ENCODE data around the gene ALDH1B1.
"Not testable (repeated sequence)": the region's sequence is repeated elsewhere in the genome, so short reads cannot be mapped to it uniquely, and the experiment has no call there.

The ALDH1B1 gene

DNA sequence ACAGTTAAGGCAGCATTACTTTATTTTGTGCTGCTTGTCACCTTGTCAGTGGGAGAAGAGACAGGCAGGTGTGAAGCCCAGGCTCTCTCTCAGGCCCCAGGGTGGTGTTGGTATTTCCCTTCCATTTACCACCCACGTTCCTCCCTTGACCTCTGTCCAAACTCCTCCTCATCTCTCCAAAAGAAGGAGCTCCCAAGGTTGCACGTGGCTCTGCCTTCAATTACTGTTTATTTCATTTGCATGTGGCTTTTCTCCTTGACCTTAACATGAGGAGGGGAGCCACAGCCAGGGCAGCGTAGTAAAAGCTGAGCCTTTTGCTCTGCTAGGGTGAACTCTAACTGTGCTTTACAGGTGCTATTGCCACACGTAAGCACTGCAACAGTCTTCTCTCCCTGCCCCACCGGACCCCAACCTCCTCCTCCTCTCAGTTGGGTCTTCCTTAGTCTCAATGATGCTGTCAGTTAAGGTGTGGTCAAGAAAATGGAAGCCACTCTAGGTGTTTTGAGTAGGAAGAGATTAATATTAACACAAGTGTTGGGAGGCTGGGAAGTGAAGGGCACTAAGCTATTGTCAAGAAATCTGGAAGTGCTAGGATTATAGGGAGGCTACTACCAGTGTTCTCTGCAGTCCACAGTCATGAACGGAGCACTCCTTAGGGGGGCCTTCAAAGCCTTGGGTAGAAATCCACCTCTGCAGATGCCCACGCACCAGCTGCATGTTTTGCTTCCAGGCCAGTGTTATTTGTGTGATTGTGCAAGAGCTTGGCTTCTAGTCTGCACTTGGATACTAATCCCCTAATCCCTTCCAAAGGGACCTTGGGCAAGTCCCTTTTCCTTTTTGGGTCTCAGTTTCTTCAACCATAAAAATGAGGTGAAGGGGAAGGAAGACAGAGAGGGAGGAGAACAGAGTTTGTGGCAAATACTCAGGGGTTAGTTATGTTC, 3.9 kb upstream of the ALDH1B1 start:
- DNase-seq = no peak

DNA sequence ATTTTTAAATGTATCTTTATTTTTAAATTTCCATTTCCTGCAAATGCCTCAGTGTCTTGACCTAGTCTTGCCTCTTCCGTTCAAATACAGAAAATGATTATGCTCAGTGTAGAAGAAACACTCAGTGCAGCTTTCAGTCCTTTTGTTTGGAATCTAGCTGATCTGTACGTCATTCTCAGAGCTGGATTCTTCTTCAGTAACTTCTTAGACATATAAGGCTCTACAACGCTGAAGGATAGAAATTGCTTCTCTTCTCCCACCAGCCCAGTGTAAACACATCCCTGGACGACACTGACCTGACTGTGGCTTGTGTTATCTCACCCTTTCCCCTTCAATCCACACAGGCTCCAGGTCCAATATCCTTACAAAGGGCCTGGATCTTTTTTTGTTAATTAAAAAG, 3.2 kb upstream of the ALDH1B1 start:
- DNase-seq = no peak

DNA sequence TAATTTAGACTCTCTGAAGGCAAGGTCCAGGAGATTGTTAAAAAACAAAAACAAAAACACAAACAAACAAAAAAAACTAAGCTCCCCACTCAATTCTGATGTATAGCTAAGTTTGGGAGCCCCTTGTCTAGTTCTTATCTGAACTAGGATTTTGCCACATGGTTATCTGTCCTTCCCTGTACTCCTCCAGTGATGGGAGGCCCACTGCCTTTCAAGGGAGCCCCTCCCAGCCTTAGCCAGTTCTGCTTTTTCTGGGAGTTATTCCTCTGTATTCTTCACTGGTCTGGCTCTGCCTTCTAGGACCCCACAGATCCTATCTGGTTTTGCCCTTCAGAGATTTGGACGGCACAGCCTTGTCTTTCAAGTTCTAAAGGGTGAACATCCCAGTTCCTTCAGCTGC, 2.1 kb upstream of the ALDH1B1 start:
- no peak for DNase-seq

DNA sequence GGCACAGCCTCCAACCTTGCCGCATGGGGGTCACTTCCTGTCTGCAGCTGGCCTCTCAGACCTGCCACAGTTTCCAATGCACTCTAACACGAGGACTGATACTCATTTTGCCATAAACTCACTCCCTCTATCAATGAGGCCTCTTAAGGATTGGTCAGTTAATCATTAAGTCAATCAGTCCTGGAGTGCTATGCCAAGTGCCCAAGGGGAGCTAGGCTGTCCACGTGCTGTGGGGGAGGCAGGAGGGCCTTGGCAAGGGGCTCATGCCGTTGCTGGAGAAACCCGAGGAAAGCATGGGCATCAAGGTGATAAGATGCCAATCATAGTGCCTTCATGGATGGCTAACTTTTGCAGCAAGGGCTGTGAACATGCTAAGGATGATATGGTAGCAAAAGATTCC, 1.7 kb upstream of the ALDH1B1 start:
- DNase-seq = no peak

DNA sequence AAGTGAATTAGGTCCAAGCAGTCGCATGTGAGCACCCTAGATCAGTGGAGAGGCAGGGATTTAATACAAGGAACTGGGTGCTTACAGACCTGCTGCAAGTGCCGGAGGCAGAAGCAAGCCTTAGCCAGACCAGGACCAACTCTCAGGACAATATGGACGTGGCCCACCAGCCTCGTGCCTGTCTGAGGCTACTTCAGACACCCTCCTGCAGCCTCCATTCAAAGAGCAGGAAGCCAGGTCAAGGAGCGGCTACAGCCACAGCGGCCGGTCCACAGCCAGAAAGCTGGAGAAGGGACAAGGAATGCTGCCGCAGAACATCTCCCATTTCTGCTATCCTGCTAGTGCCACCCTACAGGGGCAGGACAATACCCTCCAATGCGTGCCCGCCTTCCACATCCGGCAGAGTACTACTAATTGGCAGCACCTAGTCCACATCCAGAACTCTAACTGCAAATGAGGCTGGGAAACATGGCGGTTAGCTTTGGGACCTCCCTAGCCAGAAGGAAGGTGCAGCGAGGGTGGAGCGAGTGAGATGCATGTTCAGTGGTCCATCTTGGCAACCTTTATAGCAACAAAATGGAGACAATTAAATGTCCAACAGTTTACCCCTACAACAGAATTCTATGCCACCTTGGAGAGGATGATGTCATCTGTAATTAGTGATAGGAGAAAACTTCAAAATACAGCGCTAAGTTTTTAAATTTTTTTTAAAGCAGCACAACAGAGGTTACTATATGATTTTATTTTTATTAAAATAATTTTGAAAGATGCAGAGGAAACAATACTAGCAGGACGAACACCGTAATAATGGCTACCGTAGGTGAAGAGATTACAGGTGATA, 1.0 kb upstream of the ALDH1B1 start:
- DNase-seq = no peak

DNA sequence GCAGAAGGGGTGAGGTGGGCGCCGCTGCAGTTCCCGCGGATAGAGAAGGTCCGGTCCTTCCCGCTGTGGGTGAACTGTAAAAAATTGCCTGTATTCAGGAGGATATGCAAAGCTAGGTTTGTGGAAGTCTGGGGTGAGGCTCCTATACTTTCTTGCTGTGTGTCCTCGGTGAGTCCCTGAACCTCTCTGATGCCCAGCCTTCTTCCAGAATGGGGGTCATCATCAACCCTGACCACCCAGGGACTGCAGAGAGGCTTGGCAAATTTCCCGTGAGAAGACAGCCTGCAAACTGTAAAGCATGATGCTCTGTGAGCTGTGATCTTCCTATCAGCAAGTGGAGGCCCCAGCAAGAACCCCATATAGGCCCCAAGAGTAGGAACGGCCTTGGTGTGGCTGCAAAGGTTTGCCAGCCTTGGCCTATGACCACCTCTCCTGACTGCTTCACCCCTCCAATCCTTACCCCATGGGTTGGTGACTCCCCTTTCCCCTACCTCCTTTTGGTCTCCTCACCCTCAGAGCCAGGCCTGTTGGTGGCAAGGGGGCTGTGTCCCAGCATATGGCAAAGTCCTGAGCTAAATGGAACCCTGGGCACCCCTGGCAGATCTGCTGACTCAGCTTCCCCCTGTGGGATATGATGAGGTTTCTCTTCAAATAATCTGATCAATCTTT, 760 bp downstream of the ALDH1B1 start:
- DNase-seq = no peak

DNA sequence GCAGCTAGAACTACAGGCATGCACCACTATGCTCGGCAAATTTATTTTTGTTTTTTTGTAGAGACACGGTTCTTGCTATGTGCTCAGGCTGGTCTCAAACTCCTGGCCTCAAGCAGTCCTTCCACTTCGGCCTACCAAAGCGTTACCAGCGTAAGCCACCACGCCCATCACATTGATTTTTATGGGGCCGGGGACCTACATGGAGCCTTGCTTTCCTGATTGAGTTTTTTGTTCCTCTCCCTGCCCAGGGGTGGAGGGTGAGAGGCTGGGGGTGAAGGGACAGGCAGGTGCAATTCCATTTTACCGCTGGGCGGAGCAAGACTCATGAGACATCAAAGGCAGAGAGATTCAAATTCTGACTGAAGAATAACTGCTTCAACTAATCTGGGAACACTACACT, 1.9 kb downstream of the ALDH1B1 start:
- no peak for DNase-seq

DNA sequence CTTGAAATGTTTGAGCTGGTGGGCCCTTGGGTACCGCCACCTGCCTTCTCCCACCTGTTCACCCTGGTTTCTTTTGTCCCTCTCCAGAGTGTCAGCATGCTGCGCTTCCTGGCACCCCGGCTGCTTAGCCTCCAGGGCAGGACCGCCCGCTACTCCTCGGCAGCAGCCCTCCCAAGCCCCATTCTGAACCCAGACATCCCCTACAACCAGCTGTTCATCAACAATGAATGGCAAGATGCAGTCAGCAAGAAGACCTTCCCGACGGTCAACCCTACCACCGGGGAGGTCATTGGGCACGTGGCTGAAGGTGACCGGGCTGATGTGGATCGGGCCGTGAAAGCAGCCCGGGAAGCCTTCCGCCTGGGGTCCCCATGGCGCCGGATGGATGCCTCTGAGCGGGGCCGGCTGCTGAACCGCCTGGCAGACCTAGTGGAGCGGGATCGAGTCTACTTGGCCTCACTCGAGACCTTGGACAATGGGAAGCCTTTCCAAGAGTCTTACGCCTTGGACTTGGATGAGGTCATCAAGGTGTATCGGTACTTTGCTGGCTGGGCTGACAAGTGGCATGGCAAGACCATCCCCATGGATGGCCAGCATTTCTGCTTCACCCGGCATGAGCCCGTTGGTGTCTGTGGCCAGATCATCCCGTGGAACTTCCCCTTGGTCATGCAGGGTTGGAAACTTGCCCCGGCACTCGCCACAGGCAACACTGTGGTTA, 3.3 kb downstream of the ALDH1B1 start:
- no peak for DNase-seq

DNA sequence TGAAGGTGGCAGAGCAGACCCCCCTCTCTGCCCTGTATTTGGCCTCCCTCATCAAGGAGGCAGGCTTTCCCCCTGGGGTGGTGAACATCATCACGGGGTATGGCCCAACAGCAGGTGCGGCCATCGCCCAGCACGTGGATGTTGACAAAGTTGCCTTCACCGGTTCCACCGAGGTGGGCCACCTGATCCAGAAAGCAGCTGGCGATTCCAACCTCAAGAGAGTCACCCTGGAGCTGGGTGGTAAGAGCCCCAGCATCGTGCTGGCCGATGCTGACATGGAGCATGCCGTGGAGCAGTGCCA, 3.8 kb downstream of the ALDH1B1 start:
- no peak for DNase-seq

DNA sequence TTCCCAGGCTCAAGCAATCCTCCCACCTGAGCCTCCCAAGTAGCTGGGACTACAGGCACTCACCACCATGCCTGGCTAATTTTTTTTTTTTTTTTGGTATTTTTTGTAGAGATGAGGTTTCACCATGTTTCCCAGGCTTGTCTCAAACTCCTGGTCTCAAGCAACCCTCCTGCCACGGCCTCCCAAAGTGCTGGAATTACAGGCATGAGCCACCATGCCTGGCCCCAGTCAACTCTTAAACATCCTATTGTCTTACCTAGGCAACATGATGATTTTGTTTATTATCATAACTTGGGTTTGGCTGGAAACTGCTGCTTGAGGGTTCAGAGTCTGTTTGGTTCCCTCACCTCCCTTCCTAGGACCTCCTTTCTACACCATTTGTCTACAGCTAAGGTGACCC, 6.7 kb downstream of the ALDH1B1 start:
- not testable (repeated sequence) for DNase-seq

DNA sequence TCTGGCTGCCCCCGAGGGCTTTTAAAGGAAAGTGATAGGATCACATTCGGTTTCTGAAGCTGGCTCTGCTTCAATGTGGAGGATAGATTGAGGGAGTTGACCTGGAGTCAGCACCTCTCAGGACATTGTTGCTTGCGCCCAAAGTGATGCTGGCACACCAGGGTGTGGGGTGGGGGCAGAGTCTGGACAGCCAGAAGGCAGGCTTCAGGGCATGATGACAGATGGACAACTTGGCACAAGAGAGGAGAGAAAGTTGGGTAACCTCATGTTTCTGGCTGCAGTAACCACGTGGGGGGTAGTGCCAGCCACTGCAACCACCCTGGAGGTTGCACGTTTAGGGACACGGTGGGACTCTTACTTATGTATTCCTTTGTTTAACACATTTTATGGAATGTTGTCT, 9.5 kb downstream of the ALDH1B1 start:
- DNase-seq = no peak

DNA sequence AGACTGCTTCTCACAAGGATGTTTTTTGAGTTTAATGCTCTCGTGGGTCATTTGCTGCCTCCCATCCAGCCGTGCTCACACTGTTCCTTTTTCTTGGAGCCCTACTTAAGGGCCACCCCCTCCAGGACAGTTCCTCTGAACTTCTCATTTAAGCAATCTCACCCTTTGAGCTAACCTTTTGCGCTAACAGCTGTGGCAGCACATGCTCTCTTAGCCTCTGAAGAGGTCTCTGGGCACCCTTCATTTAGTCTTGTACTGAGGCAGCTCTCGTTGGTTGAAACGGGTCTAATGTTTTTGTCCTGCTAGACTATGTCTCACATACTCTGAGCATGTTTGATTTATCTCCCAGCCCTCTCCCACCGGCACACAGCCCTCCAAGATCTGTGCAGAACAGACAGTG, 11.8 kb downstream of the ALDH1B1 start:
- no peak for DNase-seq

DNA sequence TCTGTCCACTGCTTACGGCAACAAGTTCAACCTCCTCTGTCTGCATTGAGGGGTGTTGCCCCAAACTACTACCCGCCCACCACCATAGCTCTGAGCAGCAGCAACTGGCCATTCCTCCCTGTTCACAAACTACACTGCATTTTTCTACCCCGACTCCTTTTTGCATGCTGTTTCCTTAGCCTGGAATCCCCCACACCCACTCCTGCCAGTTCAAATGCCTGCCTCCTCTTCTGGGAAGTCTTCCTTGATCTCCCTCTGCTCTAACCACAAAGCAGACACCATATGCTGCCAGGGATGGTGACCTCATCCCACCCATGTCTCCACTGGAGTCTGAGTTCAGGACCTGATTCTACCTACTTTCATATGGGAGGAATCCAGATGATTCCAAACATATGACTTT, 13.3 kb downstream of the ALDH1B1 start:
- no peak for DNase-seq

DNA sequence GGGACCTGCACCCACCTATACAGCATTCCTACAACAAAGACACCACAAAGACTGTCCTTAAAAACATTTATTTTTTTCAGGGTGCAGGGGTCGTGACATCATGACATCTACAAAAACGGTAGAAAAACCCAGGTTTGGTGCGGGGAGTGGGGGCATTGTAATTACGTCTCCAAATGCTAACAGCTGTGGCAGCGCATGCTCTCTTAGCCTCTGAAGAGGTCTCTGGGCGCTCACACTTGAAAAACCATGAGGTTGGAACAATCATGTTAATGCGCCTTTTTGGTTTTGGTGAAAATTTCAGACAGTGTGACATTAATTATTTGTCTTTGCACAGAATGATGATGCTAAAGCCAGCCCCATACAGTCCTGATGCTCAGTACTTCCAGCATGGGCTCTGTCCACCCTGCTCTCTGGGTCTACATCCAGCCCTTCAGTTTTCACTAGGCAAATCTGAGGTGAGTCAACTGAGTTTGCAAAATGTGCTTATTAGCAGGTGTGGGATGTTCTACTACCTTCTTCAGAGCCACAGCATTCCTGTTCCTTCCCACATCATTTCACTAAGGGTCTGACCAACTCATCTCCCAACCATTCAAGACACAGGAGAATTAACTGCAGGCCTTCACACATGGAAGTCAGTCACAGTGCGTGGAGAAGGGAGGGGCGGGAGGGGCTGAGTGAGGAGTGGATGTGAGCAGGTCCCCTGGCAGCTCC, 14.1 kb downstream of the ALDH1B1 start:
- no peak for DNase-seq

DNA sequence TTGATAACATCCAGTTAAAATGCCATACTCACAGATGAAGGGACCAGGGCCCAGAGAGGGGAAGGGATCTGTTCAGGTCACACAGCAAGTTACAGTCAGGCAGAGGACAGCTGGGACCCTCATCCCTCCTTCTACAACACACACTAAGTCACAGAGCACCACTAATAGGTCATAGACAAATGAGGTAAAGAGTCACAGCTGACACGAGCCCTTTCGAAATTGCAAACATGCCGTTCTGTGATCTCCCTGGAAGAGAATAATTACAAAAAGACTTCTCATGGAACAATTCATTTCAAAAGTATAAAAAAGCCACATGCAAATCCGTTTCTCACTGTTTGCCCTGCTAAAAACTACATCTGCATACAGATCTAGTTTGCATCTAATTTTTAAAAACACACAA, 16.2 kb downstream of the ALDH1B1 start:
- DNase-seq = no peak

DNA sequence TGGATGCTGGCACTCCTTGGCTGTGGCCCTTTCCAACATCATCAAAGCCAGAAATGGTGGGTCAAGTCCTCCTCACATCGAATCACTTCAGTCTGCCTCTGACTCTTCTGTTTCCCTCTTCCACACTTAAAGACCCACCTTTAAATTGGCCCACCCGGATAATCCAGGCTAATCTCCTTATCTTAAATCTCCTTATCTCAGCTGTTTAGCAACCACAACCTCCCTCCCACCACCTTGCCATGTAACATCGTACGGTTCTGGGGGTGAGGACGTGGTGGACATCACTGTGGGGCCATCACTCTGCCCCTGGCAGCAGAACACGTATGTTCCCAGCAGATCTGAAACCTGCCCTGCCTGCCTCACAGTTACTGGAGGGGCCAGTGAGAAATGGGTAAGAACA, 20.2 kb downstream of the ALDH1B1 start:
- DNase-seq = no peak

DNA sequence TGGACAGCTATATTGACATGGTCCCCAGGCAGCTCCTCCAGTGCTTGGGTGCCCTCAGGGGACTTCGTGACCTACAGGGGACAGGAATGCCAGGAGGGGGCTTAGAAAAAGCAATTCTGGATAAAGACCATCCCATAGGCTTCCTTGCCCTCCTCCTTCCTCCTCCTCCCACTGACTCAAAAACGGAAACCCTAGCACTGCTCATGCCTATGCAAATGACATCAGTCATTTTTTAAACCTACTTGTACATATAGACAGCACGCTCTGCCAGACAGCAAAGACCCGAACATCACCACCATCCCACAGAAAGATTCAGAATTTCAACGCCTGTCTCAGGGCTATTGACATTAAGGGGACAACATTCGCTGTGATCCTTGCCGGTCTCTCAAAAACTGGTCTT, 20.8 kb downstream of the ALDH1B1 start:
- no peak for DNase-seq

DNA sequence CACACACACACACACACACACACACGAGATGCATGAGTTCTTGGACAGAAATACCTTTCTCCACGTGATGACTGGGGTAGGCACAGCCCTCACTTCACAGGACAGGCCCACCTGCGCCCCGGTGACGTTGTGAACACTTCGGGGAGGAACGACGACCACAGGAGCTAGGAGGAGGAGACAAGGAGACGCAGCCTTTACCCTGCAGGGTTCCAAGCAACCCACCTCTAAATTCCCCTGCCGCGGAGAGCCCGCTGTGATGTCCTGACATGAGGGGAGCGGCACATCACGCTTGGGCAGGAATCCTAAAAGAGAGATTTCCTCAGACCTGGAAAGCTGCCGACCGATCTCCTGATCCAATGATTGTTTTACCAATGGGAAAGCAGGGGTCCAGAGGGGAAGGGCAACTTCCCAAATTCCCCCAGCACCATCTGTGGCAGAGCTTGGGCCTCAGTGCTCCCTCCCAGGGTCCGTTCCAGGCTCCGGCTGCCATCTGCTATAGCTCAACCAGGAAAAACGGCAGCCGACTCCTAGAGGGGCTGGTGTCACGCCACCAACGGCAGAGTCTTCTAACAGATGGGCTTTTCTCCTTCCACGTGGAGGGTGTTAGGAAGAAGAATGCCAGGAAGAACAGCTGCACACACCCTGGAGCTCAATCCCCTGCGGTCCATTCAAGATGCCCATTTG, 21.7 kb downstream of the ALDH1B1 start:
- DNase-seq = no peak

DNA sequence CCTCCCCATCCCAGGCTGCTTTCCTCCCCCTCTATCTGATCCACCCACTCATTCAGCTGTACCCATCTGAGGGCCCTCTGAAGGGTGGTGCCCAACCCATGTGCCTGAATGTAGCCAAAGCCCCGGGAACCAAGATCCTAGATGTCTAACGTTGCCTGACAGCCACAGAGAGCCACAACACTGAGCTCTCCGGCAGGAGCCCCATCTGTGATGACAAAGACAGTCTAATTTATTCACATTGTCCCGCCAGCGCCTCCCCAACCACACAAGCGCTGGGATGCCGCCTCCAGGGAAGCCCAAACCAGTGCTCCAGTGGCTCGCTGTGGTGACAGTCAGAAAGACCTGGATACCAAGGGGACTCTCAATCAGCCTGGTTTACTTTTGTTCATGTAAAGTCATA, 23.4 kb downstream of the ALDH1B1 start:
- DNase-seq = no peak

DNA sequence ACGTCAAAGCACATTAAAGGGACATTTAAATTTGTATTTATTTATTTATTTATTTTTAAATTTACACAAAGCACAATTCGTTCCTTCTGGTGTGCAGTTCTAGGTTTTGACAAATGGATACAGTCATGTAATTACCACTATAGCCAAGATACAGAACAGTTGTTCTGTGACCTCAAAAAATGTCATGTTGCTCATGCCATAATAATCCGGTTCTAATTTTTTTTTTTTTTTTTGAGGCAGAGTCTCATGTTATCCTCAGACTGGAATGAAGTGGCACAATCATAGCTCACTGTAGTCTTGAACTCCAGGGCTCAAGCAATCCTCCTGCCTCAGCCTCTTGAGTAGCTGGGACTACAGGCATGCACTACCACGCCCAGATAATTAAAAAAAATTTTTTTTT, 24.0 kb downstream of the ALDH1B1 start:
- no peak for DNase-seq

DNA sequence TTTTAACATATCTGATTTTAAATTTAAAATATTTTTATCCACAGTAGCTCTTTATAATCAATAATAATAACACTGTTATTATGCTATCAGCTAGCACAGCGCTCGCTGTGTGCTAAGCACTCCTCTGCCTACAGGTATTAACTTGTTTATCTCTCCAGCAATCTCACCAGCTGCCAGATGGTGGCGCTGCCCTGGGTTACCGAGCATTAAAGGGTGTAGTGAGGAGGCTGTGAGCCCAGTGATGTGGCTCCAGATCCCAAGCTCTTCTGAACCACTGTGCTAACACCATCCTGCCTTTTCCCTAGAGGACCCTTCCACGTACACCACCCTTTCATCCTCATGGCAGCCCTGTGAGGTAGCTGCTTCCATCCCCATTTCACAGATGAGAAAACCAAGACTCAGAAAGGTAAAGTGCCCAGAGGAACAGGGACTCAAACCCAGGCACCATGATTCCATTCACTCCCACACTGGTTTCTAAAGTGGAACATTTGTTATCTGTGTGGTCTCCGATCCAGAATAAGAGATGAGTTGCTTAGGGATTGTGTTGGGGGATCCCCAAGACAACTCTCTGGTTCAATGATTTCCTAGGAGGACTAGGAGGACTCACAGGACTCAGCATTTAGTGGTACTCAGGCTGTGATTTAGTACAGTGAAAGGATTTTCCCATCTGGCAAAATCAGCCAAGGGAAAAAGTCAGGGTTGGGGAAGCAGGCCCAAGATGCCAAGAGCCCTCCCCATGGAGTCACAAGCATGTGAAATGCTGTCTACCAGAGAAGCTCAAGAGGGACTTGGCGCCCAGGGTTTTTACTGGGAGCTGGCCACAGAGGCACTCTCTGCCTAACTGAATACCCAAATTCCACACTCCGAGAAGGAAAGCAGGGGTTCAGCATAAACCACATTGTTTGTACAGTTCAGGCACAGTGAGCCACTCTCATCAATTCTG, 24.8 kb downstream of the ALDH1B1 start:
- no peak for DNase-seq

Data from NCI-H187 treated with DMSO at 0.1 percent for 48 hours (cell line).